ENCODE results near the gene OR4M1.
"Not testable (repeated sequence)": the region's sequence is repeated elsewhere in the genome, so short reads cannot be mapped to it uniquely, and the experiment has no call there.

The OR4M1 gene

GRCh38 chr14:19823178-19823577, 49.9 kb downstream of the OR4M1 start:
- DNase-seq (ENCODE audit: low spot score), result no peak

- no peak for DNase-seq (ENCODE audit: low spot score)
Observed at GRCh38 chr14:19823765-19824164, 50.5 kb downstream of the OR4M1 start.

GRCh38 chr14:19827626-19828244, 54.4 kb downstream of the OR4M1 start:
- DNase-seq (ENCODE audit: low spot score), result not testable (repeated sequence)

GRCh38 chr14:19828314-19828713, 55.0 kb downstream of the OR4M1 start:
- DNase-seq (ENCODE audit: low spot score), result no peak

Data from AG08396 (cell line).